GM12801 (cell line): Measurements from ENCODE around the gene BACH1.

ENCODE experiments used
- CTCF ChIP-seq: IDR thresholded peaks from one replicate; pipeline ENCODE4 v1.5.1; 2011; ENCODE audit warnings: control low read depth; ENCODE audit not compliant: insufficient read length; ENCODE audit errors: extremely low read depth

Gene BACH1

GRCh38 chr21:29371464-29371863, 72.7 kb downstream of the BACH1 start:
- TF ChIP-seq CTCF: no peak

- no peak for TF ChIP-seq CTCF
Observed at GRCh38 chr21:29372063-29372802, 73.5 kb downstream of the BACH1 start.

- no peak for TF ChIP-seq CTCF
Observed at GRCh38 chr21:29374481-29374880, 75.8 kb downstream of the BACH1 start.

GRCh38 chr21:29376556-29376955, 77.8 kb downstream of the BACH1 start:
- peak; percentile 48 for TF ChIP-seq CTCF

GRCh38 chr21:29377266-29377665, 78.5 kb downstream of the BACH1 start:
- TF ChIP-seq CTCF: no peak

GRCh38 chr21:29378832-29379231, 80.1 kb downstream of the BACH1 start:
- TF ChIP-seq CTCF: no peak

GRCh38 chr21:29379517-29380054, 80.9 kb downstream of the BACH1 start:
- TF ChIP-seq CTCF: no peak
